Hematopoietic multipotent progenitor cell treated with erythropoietin and hydrocortisone succinate and interleukin-3 and kit ligand, for 4 days (in vitro differentiated cells): Measurements from ENCODE around the gene ZNF740.
"Not testable (repeated sequence)": the region's sequence is repeated elsewhere in the genome, so short reads cannot be mapped to it uniquely, and the experiment has no call there.

ENCODE experiments used
- DNase-seq: peaks from one replicate; pipeline ENCODE4 v3.0.0-alpha.2; 2015

Gene ZNF740

DNA sequence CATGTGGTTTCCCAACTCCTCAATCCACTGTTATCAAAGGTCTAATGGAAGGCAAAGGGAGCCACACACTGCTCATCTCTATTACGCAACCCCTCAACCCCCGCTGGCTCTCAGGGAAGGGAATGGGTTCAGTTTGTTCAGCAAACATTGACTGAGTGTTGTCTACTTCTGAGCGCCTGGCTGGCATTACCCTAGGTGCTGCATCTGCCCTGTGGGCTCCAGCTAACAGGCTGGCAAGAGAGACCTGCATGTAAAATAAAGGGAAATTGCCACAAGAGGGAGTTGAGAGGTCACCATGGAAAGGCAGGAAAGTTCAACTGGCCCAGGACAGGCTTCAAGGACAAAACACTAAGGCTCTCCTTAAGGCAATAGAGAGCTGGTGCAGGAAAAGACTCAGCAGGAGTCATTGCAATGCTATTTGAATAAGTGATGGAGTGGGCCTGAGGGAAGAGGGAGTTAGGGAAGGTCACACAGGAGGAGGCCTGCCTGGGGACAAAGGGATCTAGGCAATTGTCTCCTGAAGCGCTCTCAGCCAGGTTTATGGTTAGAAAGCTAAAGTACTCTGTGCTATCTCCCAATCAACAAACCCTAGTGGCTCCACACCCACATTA is 5.5 kb upstream of the ZNF740 start:
- DNase-seq: peak; percentile 69

DNA sequence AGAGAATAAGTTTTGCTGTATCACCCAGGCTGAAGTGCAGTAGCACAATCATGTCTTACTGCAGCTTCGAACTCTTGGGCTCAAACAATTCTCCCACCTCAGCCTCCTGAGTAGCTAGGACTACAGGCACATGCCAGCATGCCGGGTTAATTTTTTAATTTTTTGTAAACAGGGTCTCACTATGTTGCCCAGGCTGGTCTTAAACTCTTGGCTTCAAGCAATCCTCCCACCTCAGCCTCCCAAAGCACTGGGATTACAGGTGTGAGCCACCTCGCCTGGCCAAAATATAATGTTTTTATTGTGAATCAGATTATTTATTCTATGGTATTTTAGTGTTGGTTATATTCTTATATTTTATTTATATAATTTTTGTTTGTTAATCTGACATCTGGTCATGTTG is 3.8 kb upstream of the ZNF740 start:
- no peak for DNase-seq

- not testable (repeated sequence) for DNase-seq
Observed at GRCh38 chr12:53177447-53177846, 3.1 kb upstream of the ZNF740 start.

- DNase-seq: not testable (repeated sequence)
Observed at GRCh38 chr12:53178803-53179202, 1.7 kb upstream of the ZNF740 start.

DNA sequence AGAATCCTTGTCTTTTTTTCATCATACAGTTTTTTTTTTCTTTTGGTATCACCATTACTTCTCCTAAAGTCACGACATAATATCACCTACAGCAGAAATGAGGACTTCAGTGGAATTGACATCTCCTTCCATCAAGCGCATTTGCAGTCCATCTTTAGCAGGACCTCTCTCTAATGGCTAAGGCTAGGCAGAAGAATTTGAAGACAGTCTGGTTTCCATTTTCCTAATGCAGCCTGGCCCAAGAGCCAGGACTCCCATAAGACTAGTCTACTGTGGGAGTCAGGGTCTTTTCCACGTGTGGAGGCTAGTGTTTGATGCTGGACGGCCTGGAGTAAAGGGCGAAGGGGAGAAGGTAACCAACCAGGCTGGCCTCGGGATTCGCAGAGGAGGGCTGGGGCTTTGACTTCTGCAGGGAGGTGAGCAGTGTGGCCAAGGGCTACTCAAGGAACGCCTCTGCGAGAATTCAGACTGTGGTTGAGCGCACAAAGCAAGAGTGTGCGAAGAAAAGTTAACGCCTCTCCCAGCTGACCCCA is 769 bp upstream of the ZNF740 start:
- no peak for DNase-seq

DNA sequence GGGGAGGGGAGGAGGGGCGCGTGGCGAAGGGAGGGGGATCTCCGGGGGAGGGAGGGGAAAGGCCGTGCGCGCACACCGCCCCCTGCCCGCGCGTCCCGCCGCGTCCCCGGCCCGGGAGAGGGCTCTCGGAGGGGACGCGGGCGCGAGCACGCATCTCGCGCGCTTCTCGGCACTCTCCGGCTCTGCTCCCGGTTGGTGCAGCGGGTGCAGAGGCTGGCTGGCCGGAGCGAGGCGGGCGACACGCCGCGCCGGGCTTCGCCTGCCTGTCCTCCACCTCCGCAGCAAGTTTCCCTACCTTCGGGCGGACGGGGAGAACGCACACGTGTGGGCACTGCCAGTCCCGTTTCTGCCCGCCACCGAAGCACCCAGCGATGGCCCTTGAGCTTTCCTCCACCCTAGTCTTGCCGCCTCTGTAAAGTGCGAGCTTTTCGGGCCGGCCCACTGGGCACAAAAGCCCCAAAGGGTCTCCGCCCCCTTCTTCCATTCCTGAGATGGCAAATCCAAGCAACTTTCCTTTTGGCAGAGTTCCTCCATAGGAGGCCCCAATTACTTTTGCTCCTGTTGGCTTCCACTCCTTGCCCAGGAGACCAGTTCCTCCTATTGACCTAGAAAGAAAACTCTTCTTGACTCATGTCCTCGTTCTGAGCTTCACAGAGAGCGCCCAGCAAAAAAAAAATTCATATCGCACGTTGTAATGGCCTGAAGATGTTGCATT is 566 bp downstream of the ZNF740 start:
- peak; percentile 91 for DNase-seq

GRCh38 chr12:53181935-53182334 is 1.4 kb downstream of the ZNF740 start:
- DNase-seq: no peak

- DNase-seq: peak; percentile 85
Observed at GRCh38 chr12:53182903-53183302, 2.4 kb downstream of the ZNF740 start.

GRCh38 chr12:53184828-53185227 is 4.3 kb downstream of the ZNF740 start:
- DNase-seq: no peak

GRCh38 chr12:53185582-53186153 is 5.1 kb downstream of the ZNF740 start:
- no peak for DNase-seq

DNA sequence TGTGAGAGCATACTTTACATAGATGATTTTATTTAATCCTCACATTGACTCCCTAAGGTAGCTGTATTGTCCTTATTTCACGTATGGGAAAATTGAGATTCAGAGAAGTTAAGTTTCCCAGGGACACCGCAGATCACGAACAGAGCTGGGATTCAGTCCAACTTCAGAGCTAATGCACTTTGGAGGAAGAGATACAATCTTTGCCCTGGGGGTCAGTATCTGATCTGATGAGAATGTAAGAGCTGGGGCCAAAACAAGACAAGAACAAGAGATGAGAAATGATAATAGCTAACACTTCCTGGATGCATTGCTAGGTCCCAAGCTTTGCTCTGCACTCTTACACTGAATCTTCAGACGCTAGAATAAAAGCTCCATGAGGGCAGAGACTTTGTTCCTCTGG is 6.2 kb downstream of the ZNF740 start:
- DNase-seq: no peak

DNA sequence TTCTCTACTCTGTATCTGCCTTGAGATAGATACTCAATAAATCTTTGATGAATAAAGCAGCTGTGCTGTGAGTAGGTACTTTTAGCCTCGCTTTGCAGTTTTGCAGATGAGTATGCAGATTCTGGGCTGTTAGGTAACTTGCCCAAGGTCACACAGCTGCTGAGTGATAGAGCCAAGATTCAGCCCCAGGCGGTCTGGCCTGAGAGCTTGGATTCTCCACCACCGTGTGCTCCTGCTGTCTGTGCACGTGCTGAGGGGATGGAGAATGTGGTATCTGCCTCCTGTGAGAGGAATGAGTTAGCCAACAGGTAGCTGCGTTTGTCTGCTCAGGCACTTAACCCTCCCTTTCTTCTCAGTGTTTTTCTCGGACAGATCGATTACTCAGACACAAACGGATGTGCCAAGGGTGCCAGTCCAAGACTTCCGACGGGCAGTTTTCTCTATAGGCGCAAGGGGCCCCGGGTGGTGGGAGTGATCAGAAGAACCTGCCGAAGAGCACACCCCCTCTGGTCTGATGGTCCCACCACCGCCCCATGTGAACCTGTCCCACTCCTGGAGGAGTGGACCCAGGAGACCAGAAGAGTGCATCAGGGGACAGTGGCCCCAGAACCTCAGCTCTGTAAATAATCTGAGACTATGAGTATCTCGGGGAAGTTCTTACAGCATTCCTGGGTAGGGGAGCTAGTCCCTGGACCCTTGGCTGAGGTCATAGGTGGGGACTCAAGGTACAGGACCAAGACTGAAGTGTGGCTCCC is 6.8 kb downstream of the ZNF740 start:
- no peak for DNase-seq

- peak; percentile 62 for DNase-seq
Observed at GRCh38 chr12:53190108-53190729, 9.7 kb downstream of the ZNF740 start.

DNA sequence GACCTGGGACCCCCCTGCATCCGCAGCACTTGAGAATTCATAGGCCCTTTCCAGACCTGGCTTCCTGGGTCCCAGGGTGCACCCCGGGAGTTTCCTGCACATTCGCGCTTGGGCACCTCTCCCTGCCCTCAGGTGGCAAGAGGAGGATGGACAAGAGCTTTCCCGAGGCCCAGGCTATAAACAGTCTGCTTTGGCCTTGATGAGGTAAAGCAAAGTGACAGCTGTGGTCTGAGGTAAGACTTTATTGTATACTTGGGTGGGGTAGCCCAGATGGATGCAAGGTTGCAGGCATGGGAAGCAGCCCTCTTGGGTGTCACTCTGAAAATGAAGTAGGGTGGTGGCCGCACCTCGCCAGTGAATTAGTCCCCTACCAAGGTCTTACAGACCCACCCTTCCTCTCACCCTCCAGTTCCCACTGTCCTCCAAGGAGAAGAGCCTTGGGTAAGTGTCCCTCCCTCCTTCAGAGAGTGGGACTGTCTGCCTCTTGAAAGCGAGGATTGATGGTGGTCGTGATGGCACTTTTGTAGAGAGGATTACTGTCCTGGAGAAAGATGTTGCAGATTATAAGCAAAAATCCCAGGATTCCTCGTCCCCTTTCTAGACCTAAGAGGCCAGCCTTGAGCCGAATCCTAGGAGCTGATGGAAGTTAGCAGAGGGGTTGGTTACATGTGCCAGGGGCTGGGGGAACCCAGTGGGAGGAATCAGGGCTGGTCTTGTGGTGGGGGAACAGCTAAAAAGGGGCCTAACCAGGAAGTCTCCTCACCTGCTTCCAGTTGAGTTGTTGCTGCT is 10.8 kb downstream of the ZNF740 start:
- no peak for DNase-seq

GRCh38 chr12:53191885-53192530 is 11.5 kb downstream of the ZNF740 start:
- no peak for DNase-seq

DNA sequence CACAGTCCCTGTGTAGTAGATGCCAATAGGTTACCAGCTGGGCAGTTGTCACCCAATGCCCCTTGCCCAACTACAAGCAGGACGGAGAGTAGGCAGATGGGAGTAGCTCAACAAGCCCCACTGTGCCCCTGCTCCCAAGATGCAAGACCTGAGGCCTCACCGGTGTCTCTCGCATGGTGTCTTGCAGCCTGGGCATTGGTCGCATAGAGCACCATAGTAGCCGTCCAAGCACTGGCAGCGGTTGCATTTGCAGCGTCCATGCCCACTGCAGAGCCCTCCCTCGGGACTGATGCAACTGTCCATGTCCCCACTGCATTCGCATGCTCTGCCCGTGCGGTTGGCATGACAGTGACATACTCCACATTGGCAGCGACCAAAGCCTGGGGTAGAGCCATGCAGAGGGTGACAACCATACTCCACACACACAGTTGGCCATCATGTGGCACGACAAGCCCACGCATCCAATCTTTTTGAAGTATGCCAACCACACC is 12.1 kb downstream of the ZNF740 start:
- DNase-seq: no peak

GRCh38 chr12:53193040-53193439 is 12.5 kb downstream of the ZNF740 start:
- DNase-seq: no peak

GRCh38 chr12:53193985-53194716 is 13.6 kb downstream of the ZNF740 start:
- no peak for DNase-seq

DNA sequence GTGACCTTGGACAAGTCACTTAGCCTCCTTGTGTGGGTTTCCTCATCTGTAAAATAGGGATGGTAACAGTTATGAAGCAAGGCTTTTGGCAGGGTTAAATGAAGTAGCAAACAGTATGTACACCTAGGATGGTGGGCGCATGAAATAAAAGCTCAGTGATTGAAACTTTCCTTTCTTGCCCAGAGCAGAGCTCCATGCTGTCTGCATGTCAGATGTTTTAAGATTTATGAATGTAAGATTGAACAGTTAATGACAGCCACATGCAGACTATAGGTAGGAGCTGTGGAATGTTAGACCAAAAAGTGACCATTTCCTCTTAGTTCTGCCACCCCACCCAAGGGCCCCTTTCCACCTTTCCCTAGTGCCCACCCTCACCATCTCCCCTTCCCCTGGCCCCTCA is 14.5 kb downstream of the ZNF740 start:
- DNase-seq: no peak
